Measurements from ENCODE around the gene CHST8. TPM values are rescaled to one million over a fixed set of nuclear protein-coding genes. Genes with fewer than 3 reads are reported as not detected.
"Not testable (repeated sequence)": the region's sequence is repeated elsewhere in the genome, so short reads cannot be mapped to it uniquely, and the experiment has no call there.

The CHST8 gene
- total and polyA plus RNA-seq, 4 donors: 0.09 to 0.67 (median 0.24) TPM

DNA sequence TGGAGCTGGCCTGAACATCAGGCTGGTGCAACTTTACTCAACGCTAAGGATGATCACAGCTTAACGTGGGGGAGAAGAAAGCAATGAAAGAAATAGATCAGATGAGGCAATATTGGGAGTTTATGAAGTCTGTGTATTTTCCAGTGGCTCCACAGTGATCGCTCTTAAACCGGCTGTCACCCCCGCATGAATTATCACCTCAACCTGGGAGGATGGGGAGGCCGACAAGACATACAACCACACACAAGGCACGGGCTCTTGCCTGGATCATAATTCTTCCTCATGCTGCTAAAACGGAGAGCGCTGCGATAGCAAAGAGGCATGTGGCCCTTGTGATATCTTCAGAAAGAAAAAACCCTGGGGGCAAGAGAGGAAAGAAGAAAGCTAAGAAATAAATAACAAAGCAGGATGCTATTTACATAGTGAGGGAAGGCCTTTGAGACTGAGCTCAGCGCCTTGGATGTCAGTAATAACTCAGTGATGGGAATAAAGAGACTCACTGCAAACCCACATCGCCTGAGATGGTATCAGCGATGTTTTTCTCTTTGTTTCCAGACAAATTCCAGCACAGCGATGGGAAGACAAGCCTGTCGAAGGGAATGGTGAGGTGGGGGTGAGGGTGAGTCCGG is 19.1 kb upstream of the CHST8 start:
- 86 to 90% methylated on average over 16 of the region's 16 CpGs for WGBS, 2 donors
- H3K4me1 ChIP-seq (ENCODE audit: control insufficient read depth in 5 of 5, insufficient read depth in 5 of 5, low read length in 5 of 5): no peaks in the 10 kb centered on the region
- no peak overlapping the region for H3K27ac ChIP-seq (ENCODE audit: low read depth in 1 of 2, low read length in 1 of 2)
- no peak for DNase-seq
- no peaks in the 10 kb centered on the region for H3K27me3 ChIP-seq (ENCODE audit: control insufficient read depth in 3 of 3, insufficient read depth in 3 of 3, low read length in 2 of 3)
- TF ChIP-seq CTCF (IDR thresholded peaks at IDR 0.05; ENCODE audit: control extremely low read depth, extremely low read depth): no peak
- H3K4me3 ChIP-seq: no peak overlapping the region
- peaks cover 0 to 30% (median 7%) of the 10 kb centered on the region in 4 donors for H3K9me3 ChIP-seq (ENCODE audit: control insufficient read depth in 4 of 4, insufficient read depth in 3 of 4, low read length in 3 of 4)
- ATAC-seq (ENCODE audit: insufficient read depth, low FRiP score): no peak
- H3K9ac ChIP-seq (ENCODE audit: insufficient read depth in 1 of 2, low read length in 2 of 2): no peak overlapping the region
- H3K36me3 ChIP-seq (ENCODE audit: control insufficient read depth in 4 of 4, insufficient read depth in 4 of 4, low read length in 4 of 4): no peaks in the 10 kb centered on the region

GRCh38 chr19:33603377-33603776 is 18.4 kb upstream of the CHST8 start:
- Histone ChIP-seq H3K9me3 (ENCODE audit: control insufficient read depth in 4 of 4, insufficient read depth in 3 of 4, low read length in 3 of 4) (peaks cover 0 to 30% (median 7%) of the 10 kb centered on the region in 4 donors), H3K9ac (ENCODE audit: insufficient read depth in 1 of 2, low read length in 2 of 2) (no peak overlapping the region), H3K4me3 (no peak overlapping the region), H3K36me3 (ENCODE audit: control insufficient read depth in 4 of 4, insufficient read depth in 4 of 4, low read length in 4 of 4) (no peaks in the 10 kb centered on the region), H3K27me3 (ENCODE audit: control insufficient read depth in 3 of 3, insufficient read depth in 3 of 3, low read length in 2 of 3) (no peaks in the 10 kb centered on the region), H3K27ac (ENCODE audit: low read depth in 1 of 2, low read length in 1 of 2) (no peak overlapping the region), H3K4me1 (ENCODE audit: control insufficient read depth in 5 of 5, insufficient read depth in 5 of 5, low read length in 5 of 5) (no peaks in the 10 kb centered on the region)
- ATAC-seq (ENCODE audit: insufficient read depth, low FRiP score) (no peak), DNase-seq (no peak)
- WGBS, 2 donors: 77 to 86% methylated on average over 6 of the region's 6 CpGs
- no peak for TF ChIP-seq CTCF (IDR thresholded peaks at IDR 0.05; ENCODE audit: control extremely low read depth, extremely low read depth)

DNA sequence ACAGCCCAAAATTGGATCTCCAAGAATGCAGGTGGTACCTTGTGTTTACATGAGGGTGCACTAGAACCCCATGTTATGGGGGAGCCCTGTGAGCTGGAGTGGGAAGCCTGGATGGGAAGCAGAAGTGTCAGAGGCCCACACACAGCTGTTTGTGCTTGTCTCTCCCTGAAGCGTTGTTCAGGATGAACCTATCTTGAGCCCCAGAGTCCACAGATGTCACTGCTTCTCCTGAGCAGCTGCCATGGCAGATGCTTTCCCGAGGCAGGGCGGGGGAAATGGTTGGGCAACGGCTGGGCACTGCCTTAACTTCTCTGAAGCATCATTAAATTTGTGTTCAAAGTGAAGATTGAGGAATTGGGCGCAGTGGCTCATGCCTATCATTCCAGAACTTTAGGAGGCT is 17.1 kb upstream of the CHST8 start:
- Histone ChIP-seq H3K9me3 (ENCODE audit: control insufficient read depth in 4 of 4, insufficient read depth in 3 of 4, low read length in 3 of 4) (peaks cover 0 to 29% (median 7%) of the 10 kb centered on the region in 4 donors), H3K4me3 (no peak overlapping the region), H3K27ac (ENCODE audit: low read depth in 1 of 2, low read length in 1 of 2) (no peak overlapping the region), H3K36me3 (ENCODE audit: control insufficient read depth in 4 of 4, insufficient read depth in 4 of 4, low read length in 4 of 4) (no peaks in the 10 kb centered on the region), H3K9ac (ENCODE audit: insufficient read depth in 1 of 2, low read length in 2 of 2) (no peak overlapping the region), H3K27me3 (ENCODE audit: control insufficient read depth in 3 of 3, insufficient read depth in 3 of 3, low read length in 2 of 3) (no peaks in the 10 kb centered on the region), H3K4me1 (ENCODE audit: control insufficient read depth in 5 of 5, insufficient read depth in 5 of 5, low read length in 5 of 5) (no peaks in the 10 kb centered on the region)
- DNase-seq (no peak), ATAC-seq (ENCODE audit: insufficient read depth, low FRiP score) (no peak)
- WGBS, 2 donors: 67 to 72% methylated on average over 5 of the region's 5 CpGs
- no peak for TF ChIP-seq CTCF (IDR thresholded peaks at IDR 0.05; ENCODE audit: control extremely low read depth, extremely low read depth)

GRCh38 chr19:33605803-33606295 is 15.9 kb upstream of the CHST8 start:
- not testable (repeated sequence) for H3K9ac ChIP-seq (ENCODE audit: insufficient read depth in 1 of 2, low read length in 2 of 2); ATAC-seq (ENCODE audit: insufficient read depth, low FRiP score); H3K27me3 ChIP-seq (ENCODE audit: control insufficient read depth in 3 of 3, insufficient read depth in 3 of 3, low read length in 2 of 3); H3K36me3 ChIP-seq (ENCODE audit: control insufficient read depth in 4 of 4, insufficient read depth in 4 of 4, low read length in 4 of 4); H3K4me1 ChIP-seq (ENCODE audit: control insufficient read depth in 5 of 5, insufficient read depth in 5 of 5, low read length in 5 of 5); DNase-seq; H3K4me3 ChIP-seq; H3K27ac ChIP-seq (ENCODE audit: low read depth in 1 of 2, low read length in 1 of 2)
- peaks cover 0 to 24% (median 7%) of the 10 kb centered on the region in 4 donors for H3K9me3 ChIP-seq (ENCODE audit: control insufficient read depth in 4 of 4, insufficient read depth in 3 of 4, low read length in 3 of 4)
- 59 to 77% methylated on average over 5 of the region's 5 CpGs for WGBS, 2 donors

Data from lung (tissue), 12 donors.